Adrenal gland (tissue), 5 donors: ENCODE results near the gene NR3C1.

Experiments used
- POLR2A ChIP-seq, 2 donors: fragments of 450-650 bp; IDR thresholded peaks; one replicate each; pipeline ENCODE4 v1.6.1; 2017; ENCODE audit warnings: antibody characterized with exemption in 2 of 2, mild to moderate bottlenecking in 2 of 2, moderate library complexity in 1 of 2
- TF ChIP-seq, protein P1 (sequence below), 6 experiments: fragments of 450-650 bp in 4 of 6; fragments of 200-600 bp in 2 of 6; sonication (generic) in 1 of 6; IDR thresholded peaks; 1 replicate in 5 of 6; 2 replicates in 1 of 6; pipeline versions ENCODE4 v1.5.1 to v1.8.0; 2016 to 2021; ENCODE audit warnings: antibody characterized with exemption in 6 of 6, mild to moderate bottlenecking in 2 of 6, moderate library complexity in 1 of 6
- donor health status: DM: no; HTN: no; CAD: no.

DNA sequence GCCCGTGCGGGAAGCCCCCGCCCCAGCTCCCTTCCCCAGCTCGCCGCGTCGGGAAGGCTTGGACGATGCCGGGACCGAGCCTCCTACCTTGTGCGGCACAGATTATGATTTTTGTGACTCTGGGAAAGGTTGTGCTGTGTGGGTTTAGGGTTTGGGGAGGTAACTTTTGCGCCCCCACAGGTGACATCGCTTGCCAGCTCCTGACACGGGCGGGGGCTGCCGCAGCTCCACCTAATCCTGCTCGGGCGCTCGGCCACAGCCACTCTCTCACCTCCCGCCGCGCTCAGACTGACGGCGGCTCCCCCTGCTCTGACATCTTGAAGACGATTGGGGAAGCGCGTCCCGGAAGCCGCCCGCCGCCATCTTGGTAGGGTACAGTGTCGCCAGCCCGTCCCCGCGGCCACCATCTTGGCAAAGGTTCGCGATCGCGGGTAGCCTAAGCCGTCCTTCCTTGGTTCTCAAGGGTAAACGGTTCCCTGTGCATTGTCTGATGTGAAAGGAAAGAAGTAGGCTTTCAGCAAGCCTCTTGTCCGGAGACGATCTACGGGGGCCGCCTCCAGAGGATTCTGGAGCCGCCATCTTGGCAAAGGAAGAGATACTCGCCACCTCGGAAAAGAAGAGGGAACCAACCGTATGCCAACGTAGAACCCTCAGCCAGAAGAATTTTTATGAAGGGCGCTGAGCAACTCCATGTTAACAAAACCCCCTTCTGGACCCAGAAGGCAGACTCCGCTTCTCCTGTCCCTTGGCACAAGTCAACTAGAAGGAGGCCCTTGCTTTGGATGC, 1.8 kb upstream of the NR3C1 start:
- TF ChIP-seq, protein P1, sequence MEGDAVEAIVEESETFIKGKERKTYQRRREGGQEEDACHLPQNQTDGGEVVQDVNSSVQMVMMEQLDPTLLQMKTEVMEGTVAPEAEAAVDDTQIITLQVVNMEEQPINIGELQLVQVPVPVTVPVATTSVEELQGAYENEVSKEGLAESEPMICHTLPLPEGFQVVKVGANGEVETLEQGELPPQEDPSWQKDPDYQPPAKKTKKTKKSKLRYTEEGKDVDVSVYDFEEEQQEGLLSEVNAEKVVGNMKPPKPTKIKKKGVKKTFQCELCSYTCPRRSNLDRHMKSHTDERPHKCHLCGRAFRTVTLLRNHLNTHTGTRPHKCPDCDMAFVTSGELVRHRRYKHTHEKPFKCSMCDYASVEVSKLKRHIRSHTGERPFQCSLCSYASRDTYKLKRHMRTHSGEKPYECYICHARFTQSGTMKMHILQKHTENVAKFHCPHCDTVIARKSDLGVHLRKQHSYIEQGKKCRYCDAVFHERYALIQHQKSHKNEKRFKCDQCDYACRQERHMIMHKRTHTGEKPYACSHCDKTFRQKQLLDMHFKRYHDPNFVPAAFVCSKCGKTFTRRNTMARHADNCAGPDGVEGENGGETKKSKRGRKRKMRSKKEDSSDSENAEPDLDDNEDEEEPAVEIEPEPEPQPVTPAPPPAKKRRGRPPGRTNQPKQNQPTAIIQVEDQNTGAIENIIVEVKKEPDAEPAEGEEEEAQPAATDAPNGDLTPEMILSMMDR (IDR thresholded peaks at IDR 0.05), result peak in 1 of 6 experiments; percentile 17
- TF ChIP-seq POLR2A (IDR thresholded peaks at IDR 0.05), result peak; percentile 66 to 74
